ENCODE measurements around the gene THSD1.

- TF ChIP-seq CTCF (IDR thresholded peaks at IDR 0.05) = no peak
- TF ChIP-seq REST (IDR thresholded peaks at IDR 0.05; ENCODE audit: insufficient read depth in 1 of 2, low read depth in 2 of 2, low read length in 1 of 2) = no peak
- no peak for TF ChIP-seq TCF7L2 (IDR thresholded peaks at IDR 0.05; ENCODE audit: low read depth, low read length)
Observed at GRCh38 chr13:52395704-52396103, 10.3 kb downstream of the THSD1 start.
